ENCODE measurements around the gene OTC. TPM values are rescaled to one million over a fixed set of nuclear protein-coding genes. Genes with fewer than 3 reads are reported as not detected.

The OTC gene
- total and polyA plus RNA-seq, 2 experiments from 2014 or later, result 16.2 to 37.8 TPM

GRCh38 chrX:38335382-38335781, 17.0 kb upstream of the OTC start:
- no peaks in the 10 kb centered on the region for H3K79me2 ChIP-seq
- no peak overlapping the region for H3K27ac ChIP-seq
- no peaks in the 10 kb centered on the region for H3K9me3 ChIP-seq (ENCODE audit: low read depth)
- DNase-seq (ENCODE audit: low spot score), result no peak
- TF ChIP-seq EZH2phosphoT487 (IDR thresholded peaks at IDR 0.05; ENCODE audit: low read depth, severe bottlenecking, unreplicated experiment), result no peak
- TF ChIP-seq, protein P1, sequence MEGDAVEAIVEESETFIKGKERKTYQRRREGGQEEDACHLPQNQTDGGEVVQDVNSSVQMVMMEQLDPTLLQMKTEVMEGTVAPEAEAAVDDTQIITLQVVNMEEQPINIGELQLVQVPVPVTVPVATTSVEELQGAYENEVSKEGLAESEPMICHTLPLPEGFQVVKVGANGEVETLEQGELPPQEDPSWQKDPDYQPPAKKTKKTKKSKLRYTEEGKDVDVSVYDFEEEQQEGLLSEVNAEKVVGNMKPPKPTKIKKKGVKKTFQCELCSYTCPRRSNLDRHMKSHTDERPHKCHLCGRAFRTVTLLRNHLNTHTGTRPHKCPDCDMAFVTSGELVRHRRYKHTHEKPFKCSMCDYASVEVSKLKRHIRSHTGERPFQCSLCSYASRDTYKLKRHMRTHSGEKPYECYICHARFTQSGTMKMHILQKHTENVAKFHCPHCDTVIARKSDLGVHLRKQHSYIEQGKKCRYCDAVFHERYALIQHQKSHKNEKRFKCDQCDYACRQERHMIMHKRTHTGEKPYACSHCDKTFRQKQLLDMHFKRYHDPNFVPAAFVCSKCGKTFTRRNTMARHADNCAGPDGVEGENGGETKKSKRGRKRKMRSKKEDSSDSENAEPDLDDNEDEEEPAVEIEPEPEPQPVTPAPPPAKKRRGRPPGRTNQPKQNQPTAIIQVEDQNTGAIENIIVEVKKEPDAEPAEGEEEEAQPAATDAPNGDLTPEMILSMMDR (IDR thresholded peaks at IDR 0.05; ENCODE audit: poor library complexity), result peak; percentile 34
- H3K4me2 ChIP-seq, result no peak overlapping the region
- H3K36me3 ChIP-seq (replicated peaks; ENCODE audit: insufficient read depth, low read depth), result no peaks in the 10 kb centered on the region
- H2AFZ ChIP-seq, result no peak overlapping the region
- H3K27me3 ChIP-seq, result no peaks in the 10 kb centered on the region
- no peaks in the 10 kb centered on the region for H3K4me1 ChIP-seq (ENCODE audit: insufficient read depth)
- no peaks in the 10 kb centered on the region for H4K20me1 ChIP-seq (ENCODE audit: insufficient read depth, poor library complexity, severe bottlenecking)
- H3K4me3 ChIP-seq, result no peak overlapping the region
- no peaks in the 10 kb centered on the region for H3K9me2 ChIP-seq (replicated peaks; ENCODE audit: insufficient read depth)

DNA sequence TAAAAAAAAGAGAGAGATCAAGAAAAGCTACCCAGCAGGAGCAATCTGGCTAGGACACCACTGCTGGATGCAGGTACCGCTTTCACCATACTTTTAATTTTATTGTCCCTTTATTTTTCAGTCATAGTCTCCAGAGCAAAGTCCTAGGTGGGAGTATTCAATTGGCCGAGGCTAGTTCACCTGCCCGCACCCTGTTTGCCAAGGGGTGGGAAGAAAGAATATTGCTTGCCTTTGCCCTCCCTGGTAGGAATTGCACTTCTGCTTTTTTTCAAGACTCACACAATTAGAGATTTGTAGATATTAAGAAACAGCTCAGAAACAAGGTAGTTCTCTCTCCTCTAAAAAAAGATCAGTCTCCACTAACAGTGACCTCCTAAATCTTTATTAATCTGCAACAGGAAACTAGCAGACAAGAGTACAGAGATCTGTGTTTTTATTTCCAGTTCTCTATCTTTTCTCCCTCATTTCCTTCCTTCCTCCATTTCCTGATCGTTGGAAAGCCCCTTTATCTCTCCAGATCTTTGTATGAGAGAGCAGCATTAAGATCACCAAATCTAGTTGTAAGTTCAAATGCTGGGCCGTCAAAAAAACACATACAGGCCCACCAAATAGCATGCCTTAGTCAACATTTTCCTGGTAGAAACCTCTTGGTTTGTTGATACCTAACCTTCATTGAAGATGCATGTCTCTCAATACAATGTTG, 15.7 kb upstream of the OTC start:
- 62% methylated on average over 5 of the region's 5 CpGs for WGBS (ENCODE audit: low lambda C conversion rate, missing lambda C conversion rate)
- Histone ChIP-seq H4K20me1 (ENCODE audit: insufficient read depth, poor library complexity, severe bottlenecking) (no peaks in the 10 kb centered on the region), H3K36me3 (replicated peaks; ENCODE audit: insufficient read depth, low read depth) (no peaks in the 10 kb centered on the region), H2AFZ (no peak overlapping the region), H3K27ac (peak overlapping the region; percentile 64), H3K9me2 (replicated peaks; ENCODE audit: insufficient read depth) (no peaks in the 10 kb centered on the region), H3K27me3 (no peaks in the 10 kb centered on the region), H3K4me3 (no peak overlapping the region), H3K4me1 (ENCODE audit: insufficient read depth) (no peaks in the 10 kb centered on the region), H3K9me3 (ENCODE audit: low read depth) (no peaks in the 10 kb centered on the region), H3K79me2 (no peaks in the 10 kb centered on the region), H3K4me2 (no peak overlapping the region)
- TF ChIP-seq EZH2phosphoT487 (IDR thresholded peaks at IDR 0.05; ENCODE audit: low read depth, severe bottlenecking, unreplicated experiment) (no peak), EZH2 (IDR thresholded peaks at IDR 0.05; ENCODE audit: borderline replicate concordance) (no peak)
- TF ChIP-seq, protein P1 (IDR thresholded peaks at IDR 0.05; ENCODE audit: poor library complexity), result no peak
- peak; percentile 11 for DNase-seq (ENCODE audit: low spot score)

DNA sequence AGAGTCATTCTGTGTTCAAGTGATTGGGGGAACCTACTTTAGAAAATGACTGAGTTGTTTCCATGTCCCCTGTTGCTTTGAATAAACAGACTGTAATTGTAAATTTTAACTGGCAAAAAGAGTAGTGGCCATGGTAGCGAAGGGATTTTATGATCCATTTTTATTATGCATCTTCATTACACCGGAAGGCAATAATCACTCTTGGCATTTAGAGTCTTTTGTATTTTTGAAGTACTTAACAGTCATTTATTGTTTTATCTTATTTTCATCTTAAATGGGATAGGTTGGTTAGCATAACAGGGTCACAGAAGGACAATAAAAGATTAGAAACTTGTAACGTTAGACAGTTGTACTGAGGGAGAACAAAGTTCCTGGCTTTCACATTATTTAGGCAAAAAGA, 11.0 kb upstream of the OTC start:
- Histone ChIP-seq H3K4me1 (ENCODE audit: insufficient read depth) (no peaks in the 10 kb centered on the region), H4K20me1 (ENCODE audit: insufficient read depth, poor library complexity, severe bottlenecking) (no peaks in the 10 kb centered on the region), H3K27me3 (no peaks in the 10 kb centered on the region), H2AFZ (no peak overlapping the region), H3K27ac (no peak overlapping the region), H3K9me3 (ENCODE audit: low read depth) (no peaks in the 10 kb centered on the region), H3K36me3 (replicated peaks; ENCODE audit: insufficient read depth, low read depth) (no peaks in the 10 kb centered on the region), H3K4me3 (no peak overlapping the region), H3K79me2 (no peaks in the 10 kb centered on the region), H3K4me2 (peak overlapping the region; percentile 1), H3K9me2 (replicated peaks; ENCODE audit: insufficient read depth) (no peaks in the 10 kb centered on the region)
- WGBS (ENCODE audit: low lambda C conversion rate, missing lambda C conversion rate), result 53% methylated on average over 3 of the region's 3 CpGs
- TF ChIP-seq, protein P1 (IDR thresholded peaks at IDR 0.05; ENCODE audit: poor library complexity), result no peak
- TF ChIP-seq EZH2phosphoT487 (IDR thresholded peaks at IDR 0.05; ENCODE audit: low read depth, severe bottlenecking, unreplicated experiment) (no peak), EZH2 (IDR thresholded peaks at IDR 0.05; ENCODE audit: borderline replicate concordance) (no peak)
- DNase-seq (ENCODE audit: low spot score), result no peak

Data from hepatocyte (in vitro differentiated cells).